GM12873 (cell line): ENCODE data around the gene PSMG3.

Experiments used
- TF ChIP-seq, protein P1 (sequence below): IDR thresholded peaks from 2 replicates; pipeline ENCODE4 v1.5.1; 2012; ENCODE audit warnings: low read depth, mild to moderate bottlenecking, moderate library complexity, low read length, control low read depth; ENCODE audit not compliant: insufficient read depth; ENCODE audit errors: missing control alignments

The PSMG3 gene

DNA sequence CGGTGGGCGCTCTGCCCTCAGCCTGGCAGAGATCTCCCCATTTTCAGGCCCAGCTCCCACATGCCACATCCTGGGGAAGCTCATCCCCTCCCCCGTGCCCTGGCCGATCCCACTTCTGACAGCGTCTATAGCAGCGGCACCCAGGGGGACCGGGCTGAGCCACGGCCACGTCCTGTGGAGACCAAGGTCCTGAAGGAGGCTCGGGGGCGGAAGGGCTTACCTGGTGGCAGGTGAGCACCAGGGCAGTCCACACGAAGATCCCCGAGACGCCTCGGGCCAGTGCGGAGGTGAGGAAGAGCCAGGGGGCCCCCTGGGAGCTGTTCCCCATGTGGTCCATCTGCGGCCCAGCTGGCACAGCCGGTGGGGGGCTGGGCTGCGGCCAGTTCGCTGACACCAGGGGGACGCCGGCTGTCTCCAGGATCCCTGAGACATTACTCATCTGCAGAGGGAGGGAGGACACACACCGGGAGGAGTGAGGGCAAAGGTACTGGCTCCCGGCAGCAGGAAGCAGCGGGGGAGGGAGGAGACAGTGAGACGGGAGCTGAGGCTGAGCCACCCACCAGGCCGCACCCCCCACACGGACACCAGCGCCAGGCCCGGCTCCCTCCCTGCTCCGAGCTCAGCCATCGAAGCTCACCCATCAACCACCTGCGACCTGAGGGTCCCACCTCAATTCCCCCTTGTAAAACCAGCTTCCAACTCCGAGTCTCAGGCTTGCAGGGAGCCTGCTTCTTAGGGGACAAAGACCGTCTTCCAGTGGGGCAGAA lies 14.6 kb downstream of the PSMG3 start:
- TF ChIP-seq, protein P1, sequence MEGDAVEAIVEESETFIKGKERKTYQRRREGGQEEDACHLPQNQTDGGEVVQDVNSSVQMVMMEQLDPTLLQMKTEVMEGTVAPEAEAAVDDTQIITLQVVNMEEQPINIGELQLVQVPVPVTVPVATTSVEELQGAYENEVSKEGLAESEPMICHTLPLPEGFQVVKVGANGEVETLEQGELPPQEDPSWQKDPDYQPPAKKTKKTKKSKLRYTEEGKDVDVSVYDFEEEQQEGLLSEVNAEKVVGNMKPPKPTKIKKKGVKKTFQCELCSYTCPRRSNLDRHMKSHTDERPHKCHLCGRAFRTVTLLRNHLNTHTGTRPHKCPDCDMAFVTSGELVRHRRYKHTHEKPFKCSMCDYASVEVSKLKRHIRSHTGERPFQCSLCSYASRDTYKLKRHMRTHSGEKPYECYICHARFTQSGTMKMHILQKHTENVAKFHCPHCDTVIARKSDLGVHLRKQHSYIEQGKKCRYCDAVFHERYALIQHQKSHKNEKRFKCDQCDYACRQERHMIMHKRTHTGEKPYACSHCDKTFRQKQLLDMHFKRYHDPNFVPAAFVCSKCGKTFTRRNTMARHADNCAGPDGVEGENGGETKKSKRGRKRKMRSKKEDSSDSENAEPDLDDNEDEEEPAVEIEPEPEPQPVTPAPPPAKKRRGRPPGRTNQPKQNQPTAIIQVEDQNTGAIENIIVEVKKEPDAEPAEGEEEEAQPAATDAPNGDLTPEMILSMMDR, result no peak

DNA sequence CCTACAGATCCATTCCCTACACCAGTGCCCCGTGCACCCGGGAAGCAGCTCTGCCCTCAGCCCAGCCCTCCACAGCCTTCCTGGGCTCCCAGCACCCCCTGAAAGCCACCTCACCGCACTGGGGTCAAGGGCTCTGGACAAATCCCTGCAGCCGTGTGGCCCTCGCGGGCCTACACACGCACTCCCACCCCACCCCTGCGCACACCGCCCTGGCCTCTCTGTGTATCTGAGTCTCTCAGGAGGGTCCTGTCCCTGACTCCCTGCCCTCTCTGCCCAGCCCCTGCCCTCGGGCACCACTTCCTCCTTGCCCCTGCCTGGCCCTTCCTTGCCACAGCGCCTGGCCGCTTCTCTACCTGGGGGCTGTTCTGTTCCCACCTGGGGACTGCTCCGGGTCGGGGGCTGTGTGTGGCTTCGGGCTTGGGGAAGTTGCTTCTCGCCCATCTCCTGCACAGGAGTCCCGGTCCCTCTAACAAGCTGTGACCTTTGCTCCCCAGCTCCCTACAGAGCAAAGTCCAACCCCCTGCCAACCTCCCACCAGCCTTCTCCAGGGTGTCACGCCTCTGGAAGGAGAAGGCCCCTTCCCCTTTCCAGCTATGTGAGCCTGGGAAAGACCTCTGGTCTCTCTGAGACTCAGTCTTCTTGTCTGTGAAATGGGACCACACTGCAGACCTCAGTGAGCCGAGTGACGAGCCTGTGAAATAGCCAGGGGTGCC lies 15.3 kb downstream of the PSMG3 start:
- TF ChIP-seq, protein P1, result no peak

DNA sequence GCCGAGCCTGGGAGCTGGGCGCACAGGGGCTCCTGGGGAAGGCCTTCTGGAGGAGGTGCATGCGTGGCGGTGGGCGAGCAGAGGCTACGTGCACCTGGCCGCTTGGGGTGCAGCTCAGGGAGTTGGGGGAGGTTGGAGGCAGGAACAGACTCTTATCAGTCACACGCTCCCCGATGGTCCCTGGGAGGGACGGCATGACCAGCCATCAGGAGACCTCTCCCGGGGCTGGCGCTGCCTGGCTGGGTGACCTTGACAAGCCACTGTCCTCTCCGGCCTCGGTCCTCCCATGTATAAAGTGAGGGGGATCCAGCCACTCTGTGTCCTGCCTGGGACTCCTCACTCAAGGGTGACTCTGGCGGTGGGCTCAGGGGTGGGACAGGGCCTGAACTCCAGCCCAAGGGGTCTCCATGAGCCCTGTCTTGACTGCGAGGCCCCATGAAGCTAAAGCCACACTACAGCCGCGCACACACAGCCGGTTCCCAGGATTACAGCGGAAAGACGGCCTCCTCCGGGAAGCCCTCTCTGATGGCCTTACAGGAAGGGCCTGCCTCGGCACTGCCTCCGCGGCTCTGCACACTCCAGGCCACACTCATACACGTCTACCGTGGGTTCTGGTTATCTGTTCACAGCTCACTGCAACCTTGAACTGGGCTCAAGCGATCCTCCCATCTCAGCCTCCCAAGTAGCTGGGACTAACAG lies 16.2 kb downstream of the PSMG3 start:
- TF ChIP-seq, protein P1, result no peak

DNA sequence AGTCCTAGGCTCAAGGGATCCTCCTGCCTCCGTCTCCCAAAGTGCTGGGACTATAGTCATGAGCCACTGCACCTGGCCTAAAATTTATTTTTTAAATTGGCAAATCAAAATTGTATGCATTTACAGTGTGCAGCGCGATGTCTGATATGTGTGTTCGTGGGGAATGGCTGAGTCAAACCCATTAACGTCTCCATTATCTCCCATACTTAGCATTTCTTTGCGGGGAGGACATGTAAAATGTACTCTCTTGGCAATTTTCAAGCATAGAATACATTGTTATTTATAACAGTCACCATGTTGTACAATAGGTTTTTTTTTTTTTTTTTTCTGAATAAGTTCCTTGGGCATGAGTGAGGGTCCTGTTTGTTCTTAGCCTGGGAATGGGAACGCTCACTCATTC lies 17.6 kb downstream of the PSMG3 start:
- TF ChIP-seq, protein P1, result no peak

DNA sequence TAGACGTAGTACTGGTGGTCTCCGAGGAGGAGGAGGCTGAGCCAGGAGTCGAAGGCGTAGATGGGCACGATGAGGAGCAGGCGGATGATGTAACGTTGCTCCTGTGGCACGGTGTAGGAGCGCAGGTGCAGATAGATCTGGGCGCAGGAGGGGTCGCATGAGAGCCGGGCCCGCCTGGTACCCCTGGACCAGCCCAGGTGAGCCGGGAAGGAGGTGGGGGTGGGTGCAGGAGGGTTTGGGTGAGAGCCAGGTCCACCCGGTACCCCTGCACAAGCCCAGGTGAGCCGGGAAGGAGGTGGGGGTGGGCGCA lies 19.0 kb downstream of the PSMG3 start:
- TF ChIP-seq, protein P1, result no peak

DNA sequence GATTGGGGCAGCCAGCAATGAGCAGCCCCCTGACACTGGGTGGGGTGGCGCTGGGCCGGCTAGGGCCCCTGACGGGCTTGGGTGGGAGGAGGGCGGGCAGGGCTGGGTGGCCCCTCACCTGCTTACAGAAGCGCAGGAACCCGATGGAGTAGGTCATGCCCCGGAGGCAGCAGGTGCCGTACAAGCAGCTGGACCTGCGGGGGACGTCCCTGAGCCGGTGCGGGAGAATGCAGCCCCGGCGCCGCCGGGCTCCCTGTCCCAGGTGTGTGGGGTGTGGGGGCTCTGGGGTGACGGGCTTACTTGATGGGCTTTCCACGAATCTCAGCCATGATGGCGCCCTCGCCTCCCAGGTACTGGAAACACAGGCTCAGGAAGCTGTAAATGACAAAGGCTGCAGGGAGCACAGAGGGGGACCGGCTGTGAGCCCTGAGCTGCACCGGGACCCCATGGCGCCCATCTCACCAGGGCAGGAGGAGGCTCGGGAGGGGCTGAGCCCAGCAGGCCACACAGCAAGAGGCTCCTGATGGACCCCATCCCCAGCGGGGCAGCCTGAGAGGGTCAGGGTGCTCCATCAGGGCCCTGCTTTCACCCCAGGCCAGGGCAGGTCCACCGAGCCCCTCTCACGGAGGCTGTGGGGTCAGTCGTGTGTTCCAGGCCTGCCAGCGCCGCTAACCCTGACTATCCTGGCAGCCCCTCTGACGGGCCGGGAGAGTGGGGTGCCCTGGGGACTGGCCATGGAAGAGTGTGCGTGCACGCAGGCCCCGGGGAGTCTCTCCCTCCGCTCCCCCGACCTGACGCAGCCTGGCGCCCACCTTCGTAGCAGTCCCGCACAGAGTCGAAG lies 19.6 kb downstream of the PSMG3 start:
- TF ChIP-seq, protein P1, result no peak

DNA sequence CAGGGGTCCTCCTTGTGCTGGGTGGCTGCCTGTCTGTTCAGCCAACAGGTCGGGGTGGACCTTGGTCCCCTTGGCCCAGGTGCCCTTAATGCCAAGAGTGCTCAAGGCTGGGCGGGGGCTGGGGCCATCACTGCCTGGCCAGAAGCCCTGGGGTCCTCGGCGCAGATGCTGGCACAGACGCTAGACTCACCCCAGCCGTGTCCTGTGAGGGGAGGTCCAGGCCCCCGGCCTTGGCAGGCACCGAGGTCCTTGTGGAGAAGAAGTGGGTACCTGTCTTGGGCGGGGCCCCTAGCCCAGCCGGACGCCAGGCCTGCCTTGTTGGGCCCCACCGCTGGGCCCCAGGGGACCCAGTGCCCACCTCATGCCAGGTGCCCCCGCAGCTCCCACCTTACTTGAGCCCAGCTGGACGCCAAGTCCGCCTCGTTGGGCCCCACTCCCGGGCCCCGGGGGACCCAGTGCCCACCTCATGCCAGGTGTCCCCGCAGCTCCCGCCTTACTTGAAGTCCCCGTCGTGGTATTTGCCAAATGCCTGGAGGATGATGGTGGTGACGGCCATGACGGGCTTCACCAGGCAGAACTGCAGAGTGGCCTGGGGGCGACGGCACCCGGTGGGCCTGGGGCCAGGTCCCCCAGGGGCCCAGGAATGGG lies 20.4 kb downstream of the PSMG3 start:
- TF ChIP-seq, protein P1, result no peak
